Tibial nerve (tissue), 4 donors: ENCODE data around the gene LGALS4.

Source experiments
- EP300 ChIP-seq, 2 donors: sonication (generic); formaldehyde crosslinking; IDR thresholded peaks; one replicate each; pipeline ENCODE4 v1.6.1; 2017; ENCODE audit warnings: antibody characterized with exemption in 2 of 2, mild to moderate bottlenecking in 1 of 2
- POLR2A ChIP-seq, 2 donors: fragments of 450-650 bp; IDR thresholded peaks; one replicate each; pipeline ENCODE4 v1.6.1; 2017; ENCODE audit warnings: antibody characterized with exemption in 2 of 2, mild to moderate bottlenecking in 2 of 2, moderate library complexity in 2 of 2
- TF ChIP-seq, protein P1 (sequence below), 5 experiments: fragments of 200-600 bp in 3 of 5; fragments of 450-650 bp in 2 of 5; sonication (generic) in 3 of 5; IDR thresholded peaks; one replicate each; pipeline ENCODE4 v1.5.1; 2016 to 2019; ENCODE audit warnings: antibody characterized with exemption in 5 of 5, mild to moderate bottlenecking in 3 of 5, moderate library complexity in 2 of 5

DNA sequence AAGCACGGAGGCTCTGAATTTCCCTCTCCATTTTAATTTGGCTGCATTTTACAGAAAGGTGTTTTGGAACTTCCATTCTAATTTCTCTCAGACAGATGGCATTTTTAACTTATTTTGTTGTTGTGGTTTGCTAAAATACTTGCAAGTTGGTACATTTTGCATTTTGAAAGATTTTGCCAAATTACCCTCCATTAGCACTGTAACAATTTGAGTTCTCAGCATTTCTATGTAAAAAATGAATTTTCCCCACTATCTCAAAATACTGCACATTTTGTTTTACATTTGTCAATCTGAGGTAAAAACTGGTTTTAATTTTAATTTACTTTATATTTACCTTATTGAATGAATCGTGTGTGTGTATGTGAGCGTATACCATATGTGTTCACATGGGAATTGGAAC lies 44.1 kb upstream of the LGALS4 start:
- TF ChIP-seq EP300 (IDR thresholded peaks at IDR 0.05): no peak
- TF ChIP-seq, protein P1, sequence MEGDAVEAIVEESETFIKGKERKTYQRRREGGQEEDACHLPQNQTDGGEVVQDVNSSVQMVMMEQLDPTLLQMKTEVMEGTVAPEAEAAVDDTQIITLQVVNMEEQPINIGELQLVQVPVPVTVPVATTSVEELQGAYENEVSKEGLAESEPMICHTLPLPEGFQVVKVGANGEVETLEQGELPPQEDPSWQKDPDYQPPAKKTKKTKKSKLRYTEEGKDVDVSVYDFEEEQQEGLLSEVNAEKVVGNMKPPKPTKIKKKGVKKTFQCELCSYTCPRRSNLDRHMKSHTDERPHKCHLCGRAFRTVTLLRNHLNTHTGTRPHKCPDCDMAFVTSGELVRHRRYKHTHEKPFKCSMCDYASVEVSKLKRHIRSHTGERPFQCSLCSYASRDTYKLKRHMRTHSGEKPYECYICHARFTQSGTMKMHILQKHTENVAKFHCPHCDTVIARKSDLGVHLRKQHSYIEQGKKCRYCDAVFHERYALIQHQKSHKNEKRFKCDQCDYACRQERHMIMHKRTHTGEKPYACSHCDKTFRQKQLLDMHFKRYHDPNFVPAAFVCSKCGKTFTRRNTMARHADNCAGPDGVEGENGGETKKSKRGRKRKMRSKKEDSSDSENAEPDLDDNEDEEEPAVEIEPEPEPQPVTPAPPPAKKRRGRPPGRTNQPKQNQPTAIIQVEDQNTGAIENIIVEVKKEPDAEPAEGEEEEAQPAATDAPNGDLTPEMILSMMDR (IDR thresholded peaks at IDR 0.05): no peak
- TF ChIP-seq POLR2A (IDR thresholded peaks at IDR 0.05): no peak
